NCI-H460 (cell line): ENCODE measurements around the gene TCF7L1. TPM values are rescaled to one million over a fixed set of nuclear protein-coding genes. Genes with fewer than 3 reads are reported as not detected.
A peak's percentile ranks its signal among the peaks of the same experiment; 100 is the strongest.
"Not testable (repeated sequence)": the region's sequence is repeated elsewhere in the genome, so short reads cannot be mapped to it uniquely, and the experiment has no call there.

Experiments used
- DNase-seq: peaks from one replicate; pipeline ENCODE4 v3.0.0-alpha.2; 2016; ENCODE audit warnings: low read depth; ENCODE audit errors: extremely low read depth
- polyA plus RNA-seq: library from polyadenylated mRNA; depleted of rRNA; stranded (reverse); fragments of >200 nt; gene quantifications from 2 replicates; pipeline ENCODE4 v1.2.3, GENCODE V29; 2014; cell fraction: nucleus; rRNA removed
- total RNA-seq: library from RNA; depleted of rRNA; stranded (reverse); fragments of >200 nt; shearing (Covaris generic); gene quantifications from 2 replicates; pipeline ENCODE4 v1.2.3, GENCODE V29; 2014; rRNA removed

TCF7L1 gene
- total RNA-seq: 0.12 TPM in 1 of 2 replicates, not detected in the other
- not detected in 2 replicates for polyA plus RNA-seq

- DNase-seq: peak; percentile 33
Observed at GRCh38 chr2:85132834-85133637, at the start of gene TCF7L1. TCF7L1 (plus strand) TSS chr2:85133392; CDS start chr2:85133685, 293 bp downstream.

- DNase-seq: no peak
Observed at GRCh38 chr2:85085563-85085962, 47.6 kb upstream of the TCF7L1 start.

GRCh38 chr2:85087541-85087940 is 45.7 kb upstream of the TCF7L1 start:
- DNase-seq: no peak

GRCh38 chr2:85088921-85089320 is 44.3 kb upstream of the TCF7L1 start:
- no peak for DNase-seq

GRCh38 chr2:85089585-85089984 is 43.6 kb upstream of the TCF7L1 start:
- no peak for DNase-seq

GRCh38 chr2:85091838-85092237 is 41.4 kb upstream of the TCF7L1 start:
- no peak for DNase-seq

GRCh38 chr2:85095094-85095493 is 38.1 kb upstream of the TCF7L1 start:
- no peak for DNase-seq

GRCh38 chr2:85096616-85097015 is 36.6 kb upstream of the TCF7L1 start:
- no peak for DNase-seq

GRCh38 chr2:85104228-85104627 is 29.0 kb upstream of the TCF7L1 start:
- no peak for DNase-seq

- no peak for DNase-seq
Observed at GRCh38 chr2:85106489-85107180, 26.6 kb upstream of the TCF7L1 start.

- DNase-seq: no peak
Observed at GRCh38 chr2:85110991-85111560, 22.1 kb upstream of the TCF7L1 start.

- no peak for DNase-seq
Observed at GRCh38 chr2:85111819-85112281, 21.3 kb upstream of the TCF7L1 start.

GRCh38 chr2:85112906-85113625 is 20.1 kb upstream of the TCF7L1 start:
- DNase-seq: no peak

- no peak for DNase-seq
Observed at GRCh38 chr2:85114586-85115330, 18.4 kb upstream of the TCF7L1 start.

GRCh38 chr2:85116207-85116606 is 17.0 kb upstream of the TCF7L1 start:
- no peak for DNase-seq

- DNase-seq: no peak
Observed at GRCh38 chr2:85119900-85120299, 13.3 kb upstream of the TCF7L1 start.

GRCh38 chr2:85120363-85120762 is 12.8 kb upstream of the TCF7L1 start:
- DNase-seq: no peak

GRCh38 chr2:85126462-85126861 is 6.7 kb upstream of the TCF7L1 start:
- not testable (repeated sequence) for DNase-seq

GRCh38 chr2:85129861-85130260 is 3.3 kb upstream of the TCF7L1 start:
- DNase-seq: no peak

GRCh38 chr2:85130407-85130806 is 2.8 kb upstream of the TCF7L1 start:
- no peak for DNase-seq
